Measurements from ENCODE around the gene TPBGL. TPM values are rescaled to one million over a fixed set of nuclear protein-coding genes. Genes with fewer than 3 reads are reported as not detected.

Gene TPBGL
- total and polyA plus RNA-seq, 2 donors (not counting 1 experiment from before 2014, with no cell fraction given) = not detected

GRCh38 chr11:75277991-75278790 is 37.6 kb downstream of the TPBGL start:
- no peak overlapping the region for H3K4me2 ChIP-seq (ENCODE audit: extremely low read depth, insufficient read depth, low read length)
- H2AFZ ChIP-seq (ENCODE audit: low read length) = no peak overlapping the region
- H3K36me3 ChIP-seq (ENCODE audit: control insufficient read depth, insufficient read depth, low read length) = peaks cover 2% of the 10 kb centered on the region
- DNase-seq (ENCODE audit: low read depth in 2 of 2) = no peak
- H3K79me2 ChIP-seq (ENCODE audit: control insufficient read depth, insufficient read depth, low read length) = no peaks in the 10 kb centered on the region
- H3K27ac ChIP-seq (ENCODE audit: insufficient read depth, low read length) = no peak overlapping the region
- no peaks in the 10 kb centered on the region for H3K27me3 ChIP-seq (ENCODE audit: control insufficient read depth, insufficient read depth, low read length)
- H3K9ac ChIP-seq (ENCODE audit: insufficient read depth, low read length) = no peak overlapping the region
- H4K20me1 ChIP-seq (ENCODE audit: control insufficient read depth, extremely low read depth, insufficient read depth, low read length) = no peaks in the 10 kb centered on the region
- no peaks in the 10 kb centered on the region for H3K4me1 ChIP-seq (ENCODE audit: control insufficient read depth, extremely low read depth, insufficient read depth, low read length)
- H3K4me3 ChIP-seq (replicated peaks in 1 of 4; ENCODE audit: control extremely low read depth in 1 of 4, insufficient read depth in 1 of 4, low read depth in 3 of 4, low read length in 4 of 4) = no peak overlapping the region
- TF ChIP-seq CTCF (conservative IDR thresholded peaks at IDR 0.05 in 1 of 2, IDR thresholded peaks at IDR 0.05 in 1 of 2; ENCODE audit: low read depth in 1 of 2, low read length in 2 of 2) (no peak), EZH2 (IDR thresholded peaks at IDR 0.05; ENCODE audit: low read length, missing control alignments) (no peak)
- no peaks in the 10 kb centered on the region for H3K9me3 ChIP-seq (ENCODE audit: control insufficient read depth, insufficient read depth, low read depth, low read length)

GRCh38 chr11:75279273-75279672 is 38.7 kb downstream of the TPBGL start:
- Histone ChIP-seq H4K20me1 (ENCODE audit: control insufficient read depth, extremely low read depth, insufficient read depth, low read length) (no peaks in the 10 kb centered on the region), H3K36me3 (ENCODE audit: control insufficient read depth, insufficient read depth, low read length) (peaks cover 2% of the 10 kb centered on the region), H3K27me3 (ENCODE audit: control insufficient read depth, insufficient read depth, low read length) (no peaks in the 10 kb centered on the region), H3K9ac (ENCODE audit: insufficient read depth, low read length) (no peak overlapping the region), H3K79me2 (ENCODE audit: control insufficient read depth, insufficient read depth, low read length) (no peaks in the 10 kb centered on the region), H3K4me3 (replicated peaks in 1 of 4; ENCODE audit: control extremely low read depth in 1 of 4, insufficient read depth in 1 of 4, low read depth in 3 of 4, low read length in 4 of 4) (no peak overlapping the region), H3K9me3 (ENCODE audit: control insufficient read depth, insufficient read depth, low read depth, low read length) (no peaks in the 10 kb centered on the region), H3K4me1 (ENCODE audit: control insufficient read depth, extremely low read depth, insufficient read depth, low read length) (no peaks in the 10 kb centered on the region), H3K27ac (ENCODE audit: insufficient read depth, low read length) (no peak overlapping the region), H2AFZ (ENCODE audit: low read length) (no peak overlapping the region), H3K4me2 (ENCODE audit: extremely low read depth, insufficient read depth, low read length) (no peak overlapping the region)
- TF ChIP-seq CTCF (conservative IDR thresholded peaks at IDR 0.05 in 1 of 2, IDR thresholded peaks at IDR 0.05 in 1 of 2; ENCODE audit: low read depth in 1 of 2, low read length in 2 of 2) (no peak), EZH2 (IDR thresholded peaks at IDR 0.05; ENCODE audit: low read length, missing control alignments) (no peak)
- peak in 1 of 2 donors; percentile 39 for DNase-seq (ENCODE audit: low read depth in 2 of 2)

GRCh38 chr11:75280227-75280701 is 39.7 kb downstream of the TPBGL start:
- Histone ChIP-seq H4K20me1 (ENCODE audit: control insufficient read depth, extremely low read depth, insufficient read depth, low read length) (no peaks in the 10 kb centered on the region), H3K9ac (ENCODE audit: insufficient read depth, low read length) (no peak overlapping the region), H3K36me3 (ENCODE audit: control insufficient read depth, insufficient read depth, low read length) (peaks cover 2% of the 10 kb centered on the region), H3K79me2 (ENCODE audit: control insufficient read depth, insufficient read depth, low read length) (no peaks in the 10 kb centered on the region), H3K4me2 (ENCODE audit: extremely low read depth, insufficient read depth, low read length) (no peak overlapping the region), H3K4me1 (ENCODE audit: control insufficient read depth, extremely low read depth, insufficient read depth, low read length) (no peaks in the 10 kb centered on the region), H3K27ac (ENCODE audit: insufficient read depth, low read length) (no peak overlapping the region), H3K27me3 (ENCODE audit: control insufficient read depth, insufficient read depth, low read length) (no peaks in the 10 kb centered on the region), H3K4me3 (replicated peaks in 1 of 4; ENCODE audit: control extremely low read depth in 1 of 4, insufficient read depth in 1 of 4, low read depth in 3 of 4, low read length in 4 of 4) (no peak overlapping the region), H3K9me3 (ENCODE audit: control insufficient read depth, insufficient read depth, low read depth, low read length) (no peaks in the 10 kb centered on the region), H2AFZ (ENCODE audit: low read length) (no peak overlapping the region)
- DNase-seq (ENCODE audit: low read depth in 2 of 2) = peak; percentile 42 to 72
- TF ChIP-seq EZH2 (IDR thresholded peaks at IDR 0.05; ENCODE audit: low read length, missing control alignments) = no peak
- peak; percentile 98 for TF ChIP-seq CTCF (conservative IDR thresholded peaks at IDR 0.05 in 1 of 2, IDR thresholded peaks at IDR 0.05 in 1 of 2; ENCODE audit: low read depth in 1 of 2, low read length in 2 of 2)
